Neural cell (in vitro differentiated cells): ENCODE measurements around the gene BIVM. TPM values are rescaled to one million over a fixed set of nuclear protein-coding genes. Genes with fewer than 3 reads are reported as not detected.

Source experiments
- H2AFZ ChIP-seq: fragments of 200-600, 300-800 bp; sonication (generic), shearing (Covaris generic); 2 replicates; pipeline ENCODE4 v1.6.0; 2014; ENCODE audit warnings: low read depth, mild to moderate bottlenecking, antibody characterized with exemption, low read length, moderate library complexity
- H3F3A ChIP-seq: fragments of 200-600 bp; shearing (Covaris generic); 2 replicates; pipeline ENCODE4 v1.6.1; 2016; ENCODE audit warnings: mild to moderate bottlenecking, moderate library complexity, mixed read lengths, antibody characterized with exemption, low read length; ENCODE audit not compliant: insufficient read depth, poor library complexity, severe bottlenecking
- H3K27ac ChIP-seq: fragments of 200-600, 300-800 bp; sonication (generic), shearing (Covaris generic); 2 replicates; pipeline ENCODE4 v1.5.1; 2014; ENCODE audit warnings: mild to moderate bottlenecking, low read length, moderate library complexity
- H3K27me3 ChIP-seq: fragments of 300-800, 200-600 bp; sonication (generic), shearing (Covaris generic); 2 replicates; pipeline ENCODE4 v1.6.0; 2014; ENCODE audit warnings: mild to moderate bottlenecking, low read depth, low read length, moderate library complexity; ENCODE audit not compliant: insufficient read depth
- H3K36me3 ChIP-seq: fragments of 300-800, 200-600 bp; sonication (generic), shearing (Covaris generic); 2 replicates; pipeline ENCODE4 v1.5.1; 2014; ENCODE audit warnings: mild to moderate bottlenecking, antibody characterized with exemption, low read length, moderate library complexity; ENCODE audit not compliant: insufficient read depth
- H3K4me2 ChIP-seq: fragments of 300-800, 200-600 bp; sonication (generic), shearing (Covaris generic); 2 replicates; pipeline ENCODE4 v1.6.0; 2014; ENCODE audit warnings: mild to moderate bottlenecking, low read length
- H3K4me3 ChIP-seq: fragments of 300-800, 200-600 bp; sonication (generic), shearing (Covaris generic); 2 replicates; pipeline ENCODE4 v1.5.1; 2014; ENCODE audit warnings: mild to moderate bottlenecking, low read length, moderate library complexity
- H3K79me2 ChIP-seq: fragments of 200-600 bp; shearing (Covaris generic); replicated peaks from 2 replicates; pipeline ENCODE4 v1.6.0; 2014; ENCODE audit warnings: mild to moderate bottlenecking, low read length, moderate library complexity; ENCODE audit not compliant: insufficient read depth
- H3K9ac ChIP-seq: fragments of 300-800, 200-600 bp; sonication (generic), shearing (Covaris generic); 2 replicates; pipeline ENCODE4 v1.6.1; 2016; ENCODE audit warnings: mild to moderate bottlenecking, low read length, mixed read lengths
- H3K9me2 ChIP-seq: fragments of 200-600 bp; shearing (Covaris generic); 2 replicates; pipeline ENCODE4 v1.6.1; 2016; ENCODE audit warnings: mild to moderate bottlenecking, low read length, mixed read lengths; ENCODE audit not compliant: insufficient read depth
- H3K9me3 ChIP-seq: fragments of 200-600, 300-800 bp; sonication (generic), shearing (Covaris generic); 2 replicates; pipeline ENCODE4 v1.6.1; 2016; ENCODE audit warnings: mild to moderate bottlenecking, mixed run types, low read length, moderate library complexity, mixed read lengths
- H4K20me1 ChIP-seq: fragments of 200-600 bp; shearing (Covaris generic); 2 replicates; pipeline ENCODE4 v1.6.1; 2016; ENCODE audit warnings: mild to moderate bottlenecking, mixed run types; ENCODE audit not compliant: insufficient read depth
- EP300 ChIP-seq: fragments of 450-650 bp; conservative IDR thresholded peaks from 2 replicates; pipeline ENCODE4 v1.6.1; 2014; ENCODE audit warnings: antibody characterized with exemption, mild to moderate bottlenecking, moderate library complexity; ENCODE audit not compliant: poor library complexity, severe bottlenecking
- EZH2 ChIP-seq: fragments of 200-600, 300-800 bp; shearing (Covaris generic), sonication (generic); IDR thresholded peaks from 2 replicates; pipeline ENCODE4 v1.6.1; 2014; ENCODE audit warnings: antibody characterized with exemption, low read length, borderline replicate concordance, mild to moderate bottlenecking; ENCODE audit not compliant: insufficient read depth, poor library complexity, severe bottlenecking
- MXI1 ChIP-seq: fragments of 450-650 bp; conservative IDR thresholded peaks from 2 replicates; pipeline ENCODE4 v1.6.1; 2014; ENCODE audit warnings: antibody characterized with exemption, mild to moderate bottlenecking; ENCODE audit not compliant: poor library complexity, severe bottlenecking
- POLR2AphosphoS5 ChIP-seq: IDR thresholded peaks from 2 replicates; pipeline ENCODE4 v1.6.1; 2012
- RAD21 ChIP-seq: fragments of 450-650 bp; conservative IDR thresholded peaks from 2 replicates; pipeline ENCODE4 v1.6.1; 2014; ENCODE audit warnings: antibody characterized with exemption, mild to moderate bottlenecking, moderate library complexity
- SMC3 ChIP-seq: fragments of 450-650 bp; conservative IDR thresholded peaks from 2 replicates; pipeline ENCODE4 v1.6.1; 2014; ENCODE audit warnings: antibody characterized with exemption, mild to moderate bottlenecking, moderate library complexity; ENCODE audit not compliant: poor library complexity
- TAF1 ChIP-seq: IDR thresholded peaks from 2 replicates; pipeline ENCODE4 v1.6.1; 2012; ENCODE audit warnings: low read depth
- polyA plus RNA-seq: library from polyadenylated mRNA; depleted of rRNA; stranded (reverse); fragments of >200 nt; gene quantifications from 2 replicates; pipeline ENCODE4 v1.2.3, GENCODE V29; 2014
- TF ChIP-seq, protein P1 (sequence below): IDR thresholded peaks from 2 replicates; pipeline ENCODE4 v1.6.1; 2012; ENCODE audit warnings: borderline replicate concordance
- TF ChIP-seq, protein P2 (sequence below): fragments of 450-650 bp; IDR thresholded peaks from 2 replicates; pipeline ENCODE4 v1.5.1; 2014; ENCODE audit warnings: antibody characterized with exemption, mild to moderate bottlenecking, moderate library complexity; ENCODE audit not compliant: poor library complexity, severe bottlenecking

BIVM gene
- polyA plus RNA-seq, 1 donor from 2014 or later, result 60.7 TPM

DNA sequence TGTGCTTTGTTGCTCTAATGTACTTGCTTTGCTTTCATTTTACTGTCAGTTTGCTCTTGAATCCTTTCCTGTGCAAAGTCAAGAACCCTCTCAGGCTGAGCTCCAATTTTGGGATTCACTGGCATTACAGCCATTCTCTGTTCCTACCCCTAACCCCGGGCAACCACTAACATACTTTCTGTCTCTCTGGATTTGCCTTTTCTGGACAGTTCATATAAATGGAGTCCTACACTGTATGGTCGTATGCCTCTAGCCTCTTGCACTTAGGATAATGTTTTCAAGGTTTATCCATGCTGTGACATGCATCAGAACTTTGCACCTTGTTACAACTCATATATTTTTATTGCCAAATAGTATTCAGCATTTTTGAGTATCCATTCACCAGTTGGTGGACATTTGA, 22.6 kb upstream of the BIVM start:
- Histone ChIP-seq H3K79me2 (no peaks in the 10 kb centered on the region), H4K20me1 (no peaks in the 10 kb centered on the region), H2AFZ (no peak overlapping the region), H3F3A (no peaks in the 10 kb centered on the region), H3K9ac (no peak overlapping the region), H3K4me3 (no peak overlapping the region), H3K27ac (no peak overlapping the region), H3K36me3 (no peaks in the 10 kb centered on the region), H3K9me3 (no peaks in the 10 kb centered on the region), H3K4me2 (no peak overlapping the region), H3K9me2 (no peaks in the 10 kb centered on the region), H3K27me3 (no peaks in the 10 kb centered on the region)
- TF ChIP-seq POLR2AphosphoS5 (no peak), TAF1 (no peak), SMC3 (no peak), EZH2 (no peak), MXI1 (no peak), RAD21 (no peak), EP300 (no peak)
- TF ChIP-seq, protein P1, sequence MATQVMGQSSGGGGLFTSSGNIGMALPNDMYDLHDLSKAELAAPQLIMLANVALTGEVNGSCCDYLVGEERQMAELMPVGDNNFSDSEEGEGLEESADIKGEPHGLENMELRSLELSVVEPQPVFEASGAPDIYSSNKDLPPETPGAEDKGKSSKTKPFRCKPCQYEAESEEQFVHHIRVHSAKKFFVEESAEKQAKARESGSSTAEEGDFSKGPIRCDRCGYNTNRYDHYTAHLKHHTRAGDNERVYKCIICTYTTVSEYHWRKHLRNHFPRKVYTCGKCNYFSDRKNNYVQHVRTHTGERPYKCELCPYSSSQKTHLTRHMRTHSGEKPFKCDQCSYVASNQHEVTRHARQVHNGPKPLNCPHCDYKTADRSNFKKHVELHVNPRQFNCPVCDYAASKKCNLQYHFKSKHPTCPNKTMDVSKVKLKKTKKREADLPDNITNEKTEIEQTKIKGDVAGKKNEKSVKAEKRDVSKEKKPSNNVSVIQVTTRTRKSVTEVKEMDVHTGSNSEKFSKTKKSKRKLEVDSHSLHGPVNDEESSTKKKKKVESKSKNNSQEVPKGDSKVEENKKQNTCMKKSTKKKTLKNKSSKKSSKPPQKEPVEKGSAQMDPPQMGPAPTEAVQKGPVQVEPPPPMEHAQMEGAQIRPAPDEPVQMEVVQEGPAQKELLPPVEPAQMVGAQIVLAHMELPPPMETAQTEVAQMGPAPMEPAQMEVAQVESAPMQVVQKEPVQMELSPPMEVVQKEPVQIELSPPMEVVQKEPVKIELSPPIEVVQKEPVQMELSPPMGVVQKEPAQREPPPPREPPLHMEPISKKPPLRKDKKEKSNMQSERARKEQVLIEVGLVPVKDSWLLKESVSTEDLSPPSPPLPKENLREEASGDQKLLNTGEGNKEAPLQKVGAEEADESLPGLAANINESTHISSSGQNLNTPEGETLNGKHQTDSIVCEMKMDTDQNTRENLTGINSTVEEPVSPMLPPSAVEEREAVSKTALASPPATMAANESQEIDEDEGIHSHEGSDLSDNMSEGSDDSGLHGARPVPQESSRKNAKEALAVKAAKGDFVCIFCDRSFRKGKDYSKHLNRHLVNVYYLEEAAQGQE, result no peak
- TF ChIP-seq, protein P2, sequence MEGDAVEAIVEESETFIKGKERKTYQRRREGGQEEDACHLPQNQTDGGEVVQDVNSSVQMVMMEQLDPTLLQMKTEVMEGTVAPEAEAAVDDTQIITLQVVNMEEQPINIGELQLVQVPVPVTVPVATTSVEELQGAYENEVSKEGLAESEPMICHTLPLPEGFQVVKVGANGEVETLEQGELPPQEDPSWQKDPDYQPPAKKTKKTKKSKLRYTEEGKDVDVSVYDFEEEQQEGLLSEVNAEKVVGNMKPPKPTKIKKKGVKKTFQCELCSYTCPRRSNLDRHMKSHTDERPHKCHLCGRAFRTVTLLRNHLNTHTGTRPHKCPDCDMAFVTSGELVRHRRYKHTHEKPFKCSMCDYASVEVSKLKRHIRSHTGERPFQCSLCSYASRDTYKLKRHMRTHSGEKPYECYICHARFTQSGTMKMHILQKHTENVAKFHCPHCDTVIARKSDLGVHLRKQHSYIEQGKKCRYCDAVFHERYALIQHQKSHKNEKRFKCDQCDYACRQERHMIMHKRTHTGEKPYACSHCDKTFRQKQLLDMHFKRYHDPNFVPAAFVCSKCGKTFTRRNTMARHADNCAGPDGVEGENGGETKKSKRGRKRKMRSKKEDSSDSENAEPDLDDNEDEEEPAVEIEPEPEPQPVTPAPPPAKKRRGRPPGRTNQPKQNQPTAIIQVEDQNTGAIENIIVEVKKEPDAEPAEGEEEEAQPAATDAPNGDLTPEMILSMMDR, result no peak

DNA sequence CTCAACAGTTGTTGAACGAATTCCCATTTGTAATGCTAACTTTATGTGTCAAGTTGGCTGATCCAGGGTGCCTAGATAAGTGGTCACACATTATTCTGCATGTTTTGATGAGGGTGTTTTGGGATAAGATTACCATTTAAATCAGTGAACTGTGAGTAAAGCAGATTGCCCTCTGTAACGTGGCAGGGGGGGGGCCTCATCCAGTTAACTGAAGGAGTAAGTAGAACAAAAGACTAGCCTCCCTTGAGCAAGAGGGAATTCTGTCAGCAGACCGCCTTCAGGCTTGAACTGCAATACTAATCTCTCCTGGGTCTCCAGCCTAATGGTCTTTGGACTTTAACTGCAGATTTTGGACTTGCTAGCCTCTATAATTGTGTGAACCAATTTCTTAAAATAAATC, 21.2 kb upstream of the BIVM start:
- H3K79me2 ChIP-seq, result no peaks in the 10 kb centered on the region
- no peak overlapping the region for H3K9ac ChIP-seq
- no peak overlapping the region for H3K4me3 ChIP-seq
- H2AFZ ChIP-seq, result no peak overlapping the region
- H4K20me1 ChIP-seq, result no peaks in the 10 kb centered on the region
- H3K9me2 ChIP-seq, result no peaks in the 10 kb centered on the region
- peaks cover 7% of the 10 kb centered on the region for H3K36me3 ChIP-seq
- no peaks in the 10 kb centered on the region for H3K27me3 ChIP-seq
- H3K27ac ChIP-seq, result no peak overlapping the region
- TF ChIP-seq, protein P2, result no peak
- TF ChIP-seq, protein P1, result no peak
- TF ChIP-seq EZH2 (no peak), POLR2AphosphoS5 (no peak), EP300 (no peak), MXI1 (no peak), SMC3 (no peak), TAF1 (no peak)
- H3K4me2 ChIP-seq, result no peak overlapping the region
- no peaks in the 10 kb centered on the region for H3F3A ChIP-seq
- no peaks in the 10 kb centered on the region for H3K9me3 ChIP-seq
